Esophagus muscularis mucosa (tissue), 3 donors: ENCODE measurements around the gene MAMLD1.

Experiments
- CTCF ChIP-seq, 3 experiments: fragments of 200-600 bp in 2 of 3; fragments of 450-650 bp in 1 of 3; sonication (generic) in 2 of 3; IDR thresholded peaks; one replicate each; pipeline ENCODE4 v1.5.1; 2017 to 2019; ENCODE audit warnings: antibody characterized with exemption in 3 of 3, mild to moderate bottlenecking in 2 of 3, moderate library complexity in 1 of 3
- POLR2A ChIP-seq: fragments of 450-650 bp; IDR thresholded peaks from one replicate; pipeline ENCODE4 v1.6.1; 2017; ENCODE audit warnings: antibody characterized with exemption, moderate library complexity, mild to moderate bottlenecking, low read depth

DNA sequence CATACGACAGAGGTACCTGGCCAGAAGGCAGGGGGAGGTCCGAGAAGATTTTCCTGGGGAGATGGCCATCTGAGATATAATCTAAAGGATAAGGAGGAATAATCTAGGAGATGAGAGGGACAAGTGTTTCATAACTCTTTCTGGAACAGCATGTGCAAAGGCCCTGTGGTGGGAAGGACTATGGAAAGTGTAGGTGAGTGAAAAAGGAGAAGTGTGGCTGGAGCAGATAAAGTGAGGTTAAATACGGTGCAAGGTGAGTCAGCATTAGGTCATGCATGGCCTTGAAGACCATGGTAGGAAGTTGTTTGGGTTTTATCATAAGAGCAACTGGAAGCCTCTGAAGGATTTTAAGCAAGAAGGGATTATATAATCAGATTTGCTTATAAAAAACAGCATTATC, 170.7 kb downstream of the MAMLD1 start:
- TF ChIP-seq CTCF (IDR thresholded peaks at IDR 0.05): no peak
- TF ChIP-seq POLR2A: no peak
